ENCODE measurements around the gene CTNND1. TPM values are rescaled to one million over a fixed set of nuclear protein-coding genes. Genes with fewer than 3 reads are reported as not detected.

The CTNND1 gene
- total RNA-seq (2014; rRNA removed; shearing (Covaris generic)) (5.1 and 6.7 TPM in 2 replicates), total RNA-seq (2022) (5.3 and 9.0 TPM in 2 replicates), Bru-seq, nascent RNA (percentile 53 among the genes with signal in this experiment), BruChase-seq, experiment 1, labeled RNA remaining after a 6-hour chase (percentile 55 among the genes with signal in this experiment), BruChase-seq, experiment 2, labeled RNA remaining after a 2-hour chase (percentile 68 among the genes with signal in this experiment)
- long read RNA-seq, full-length matches to known transcripts: 2 of 7 reads
- long read RNA-seq, partial matches to known transcripts: 2 of 7 reads
- long read RNA-seq, other reads (novel, unspliced or antisense): 3 of 7 reads

GRCh38 chr11:57761301-57762234 is at the start of gene CTNND1:
CTNND1 (plus strand) TSS chr11:57761802; CDS start chr11:57791479, 29,677 bp downstream.
- Histone ChIP-seq H2AFZ (ENCODE audit: low read length) (no peak within 1 kb of the TSS), H3K4me1 (ENCODE audit: insufficient read depth, low read length, poor library complexity, severe bottlenecking) (no peaks in the 10 kb centered on the region), H3K4me2 (ENCODE audit: low read length) (no peak within 1 kb of the TSS), H4K20me1 (ENCODE audit: insufficient read depth, low read length) (no peaks in the 10 kb centered on the region), H3K36me3 (ENCODE audit: insufficient read depth, low read length) (no peaks in the 10 kb centered on the region), H3K79me2 (ENCODE audit: insufficient read depth, low read depth, low read length) (no peaks in the 10 kb centered on the region), H3K4me3 (ENCODE audit: low read depth, low read length, poor library complexity, severe bottlenecking) (peak within 1 kb of the TSS; percentile 37), H3K27ac (ENCODE audit: low read depth, low read length, poor library complexity, severe bottlenecking) (no peak within 1 kb of the TSS), H3K9me2 (ENCODE audit: insufficient read depth, low read length) (no peaks in the 10 kb centered on the region), H3K9me3 (ENCODE audit: low read length) (no peaks in the 10 kb centered on the region)
- no peak for DNase-seq (ENCODE audit: low spot score)
- intact Hi-C loops (cut with micrococcal nuclease; ENCODE audit: unreplicated experiment): no loop called here
- ChIA-PET CTCF (ENCODE audit: unreplicated experiment) (no interaction called here), POLR2A (interaction anchor here (0.6 to 1.2 kb wide), 4 partner anchors 14 to 516 kb away, joined by 3 to 5 read pairs (median 4); no protein-coding TSS in a partner anchor)
- BruUV-seq (replicated peaks): no TSS peak
- TF ChIP-seq CTCF (conservative IDR thresholded peaks at IDR 0.05; ENCODE audit: low read length) (no peak), EZH2phosphoT487 (IDR thresholded peaks at IDR 0.05; ENCODE audit: borderline replicate concordance, low read depth, low read length) (no peak)

- CTCF ChIA-PET (ENCODE audit: unreplicated experiment): interaction anchor here (0.5 to 0.7 kb wide), 2 partner anchors 717 to 865 kb away, joined by 3 to 4 read pairs; no protein-coding TSS in a partner anchor
- DNase-seq (ENCODE audit: low spot score): peak; percentile 98
- peaks cover 3% of the 10 kb centered on the region; the same call in 1 of the 2 replicates for H4K20me1 ChIP-seq (ENCODE audit: insufficient read depth, low read length)
- no peaks in the 10 kb centered on the region for H3K9me3 ChIP-seq (ENCODE audit: low read length)
- TSS peak; percentile 80 for BruUV-seq (replicated peaks)
- peak within 1 kb of the TSS; percentile 89 for H3K4me3 ChIP-seq (ENCODE audit: low read depth, low read length, poor library complexity, severe bottlenecking)
- no peak for TF ChIP-seq CTCF (conservative IDR thresholded peaks at IDR 0.05; ENCODE audit: low read length)
- TF ChIP-seq EZH2phosphoT487 (IDR thresholded peaks at IDR 0.05; ENCODE audit: borderline replicate concordance, low read depth, low read length): no peak
- intact Hi-C loops (cut with micrococcal nuclease; ENCODE audit: unreplicated experiment): loop anchor here (1.0 kb wide), 3 partner anchors 29 to 182 kb away; partner anchors contain the start of genes SELENOH and TIMM10
- peak within 1 kb of the TSS; percentile 80 for H2AFZ ChIP-seq (ENCODE audit: low read length)
- H3K36me3 ChIP-seq (ENCODE audit: insufficient read depth, low read length): peaks cover 37% of the 10 kb centered on the region
- no peaks in the 10 kb centered on the region for H3K9me2 ChIP-seq (ENCODE audit: insufficient read depth, low read length)
- POLR2A ChIA-PET: interaction anchor here (0.6 kb wide), 1 partner anchor 29 kb away, joined by 4 read pairs; the partner anchor contains the start of gene SELENOH
- peaks cover 46% of the 10 kb centered on the region for H3K79me2 ChIP-seq (ENCODE audit: insufficient read depth, low read depth, low read length)
- peak within 1 kb of the TSS; percentile 93 for H3K4me2 ChIP-seq (ENCODE audit: low read length)
- H3K4me1 ChIP-seq (ENCODE audit: insufficient read depth, low read length, poor library complexity, severe bottlenecking): peaks cover 28% of the 10 kb centered on the region
- peak within 1 kb of the TSS; percentile 82 for H3K27ac ChIP-seq (ENCODE audit: low read depth, low read length, poor library complexity, severe bottlenecking)
These were observed 49.1 kb upstream of the CTNND1 start, which contains the start of gene TMX2 for GRCh38 chr11:57712256-57713150. TMX2 (plus strand) TSS chr11:57712593; CDS start chr11:57712619, 26 bp downstream.
